PC-9 (cell line): ENCODE results near the gene RAD52. TPM values are rescaled to one million over a fixed set of nuclear protein-coding genes. Genes with fewer than 3 reads are reported as not detected.
"Not testable (repeated sequence)": the region's sequence is repeated elsewhere in the genome, so short reads cannot be mapped to it uniquely, and the experiment has no call there.

Source experiments
- BruUV-seq: library from RNA; stranded (reverse); fragments of 400-500 nt; replicated peaks from 2 replicates; lab custom pipeline; 2021; lab: Mats Ljungman, UMichigan
- CTCF ChIA-PET: fragments of 300-600 bp; sonication (Branson Sonifier 250); formaldehyde crosslinking; loops from one replicate; lab custom pipeline; 2022; ENCODE audit warnings: antibody characterized with exemption; lab: Charles Lee
- POLR2A ChIA-PET: fragments of 300-600 bp; sonication (Branson Sonifier 250); formaldehyde crosslinking; loops from one replicate; lab custom pipeline; 2022; ENCODE audit warnings: antibody characterized with exemption; ENCODE audit not compliant: unreplicated experiment; lab: Charles Lee
- DNase-seq, 2 experiments: peaks; one replicate each; pipeline versions ENCODE4 v3.0.0 to v3.0.0-alpha.2; 2015 to 2022; ENCODE audit warnings: mixed read lengths in 1 of 2
- H2AFZ ChIP-seq: fragments of 200-600 bp; sonication (generic); 2 replicates; pipeline ENCODE4 v1.8.1; 2017; ENCODE audit warnings: antibody characterized with exemption
- H3F3A ChIP-seq: fragments of 200-600 bp; sonication (generic); 2 replicates; pipeline ENCODE4 v1.8.1; 2017; ENCODE audit warnings: antibody characterized with exemption, mild to moderate bottlenecking, low read depth; ENCODE audit not compliant: insufficient read depth
- H3K27ac ChIP-seq: fragments of 200-600 bp; sonication (generic); 2 replicates; pipeline ENCODE4 v1.6.1; 2016; ENCODE audit warnings: mixed run types
- H3K27me3 ChIP-seq: fragments of 200-600 bp; sonication (generic); 2 replicates; pipeline ENCODE4 v1.6.1; 2016; ENCODE audit warnings: low read depth, mixed run types; ENCODE audit not compliant: insufficient read depth
- H3K36me3 ChIP-seq: fragments of 200-600 bp; sonication (generic); 2 replicates; pipeline ENCODE4 v1.6.1; 2016; ENCODE audit warnings: low read depth, mixed run types
- H3K4me1 ChIP-seq: fragments of 200-600 bp; sonication (generic); replicated peaks from 2 replicates; pipeline ENCODE4 v1.6.1; 2016; ENCODE audit warnings: mixed run types; ENCODE audit not compliant: insufficient read depth
- H3K4me2 ChIP-seq: fragments of 200-600 bp; sonication (generic); 2 replicates; pipeline ENCODE4 v1.6.1; 2017; ENCODE audit warnings: mixed run types
- H3K4me3 ChIP-seq: fragments of 200-600 bp; sonication (generic); 2 replicates; pipeline ENCODE4 v1.6.1; 2016; ENCODE audit warnings: mixed run types
- H3K79me2 ChIP-seq: fragments of 200-600 bp; sonication (generic); 2 replicates; pipeline ENCODE4 v1.6.1; 2017; ENCODE audit warnings: low read depth, mixed run types
- H3K9me2 ChIP-seq: fragments of 200-600 bp; sonication (generic); 2 replicates; pipeline ENCODE4 v1.8.1; 2017; ENCODE audit warnings: mild to moderate bottlenecking; ENCODE audit not compliant: insufficient read depth
- H3K9me3 ChIP-seq: fragments of 200-600 bp; sonication (generic); 2 replicates; pipeline ENCODE4 v1.8.1; 2016; ENCODE audit warnings: low read depth; ENCODE audit not compliant: insufficient read depth
- H4K20me1 ChIP-seq: fragments of 200-600 bp; sonication (generic); 2 replicates; pipeline ENCODE4 v1.8.1; 2017; ENCODE audit not compliant: insufficient read depth
- CTCF ChIP-seq: fragments of 200-600 bp; sonication (generic); conservative IDR thresholded peaks from 2 replicates; pipeline ENCODE4 v1.6.1; 2017; ENCODE audit warnings: mixed run types, antibody characterized with exemption, mild to moderate bottlenecking, moderate library complexity
- EZH2 ChIP-seq: fragments of 200-600 bp; sonication (generic); IDR thresholded peaks from 2 replicates; pipeline ENCODE4 v1.8.0; 2017; ENCODE audit warnings: antibody characterized with exemption, low read depth
- intact Hi-C: fragments of 100-400 bp; cut with micrococcal nuclease; formaldehyde crosslinking; loops from one replicate; pipeline ENCODE4 v1.10.0; 2022; ENCODE audit not compliant: unreplicated experiment
- total RNA-seq: library from RNA; stranded (reverse); gene quantifications from 2 replicates; pipeline ENCODE4 v1.2.3, GENCODE V29; 2021

Gene RAD52
- total RNA-seq, 1 experiment from 2014 or later: 25.0 TPM

GRCh38 chr12:943051-943450, 6.4 kb downstream of the RAD52 start:
- Histone ChIP-seq H2AFZ (no peak overlapping the region), H3K27ac (no peak overlapping the region), H3K4me3 (no peak overlapping the region), H3K4me1 (peaks cover 4% of the 10 kb centered on the region), H3K9me2 (no peaks in the 10 kb centered on the region), H3K9me3 (no peaks in the 10 kb centered on the region), H3K4me2 (no peak overlapping the region), H3K27me3 (no peaks in the 10 kb centered on the region), H3F3A (peaks cover 7% of the 10 kb centered on the region; the same call in 1 of the 2 replicates), H3K79me2 (peaks cover 79% of the 10 kb centered on the region), H3K36me3 (peaks cover 14% of the 10 kb centered on the region; the same call in 1 of the 2 replicates), H4K20me1 (no peaks in the 10 kb centered on the region; the same call in 1 of the 2 replicates)
- TF ChIP-seq CTCF: no peak
- TF ChIP-seq EZH2: no peak
- CTCF ChIA-PET: interaction anchor here (0.6 kb wide), 1 partner anchor 49 kb away, joined by 3 read pairs; no protein-coding TSS in a partner anchor
- intact Hi-C loops: no loop called here
- no peak for DNase-seq
- BruUV-seq: no TSS peak
- POLR2A ChIA-PET: no interaction called here

- Histone ChIP-seq H3K27ac (no peak overlapping the region), H3K9me2 (no peaks in the 10 kb centered on the region), H2AFZ (no peak overlapping the region), H3F3A (peaks cover 6% of the 10 kb centered on the region; the same call in 1 of the 2 replicates), H3K9me3 (no peaks in the 10 kb centered on the region), H3K27me3 (no peaks in the 10 kb centered on the region), H3K4me3 (no peak overlapping the region), H3K4me2 (no peak overlapping the region), H3K79me2 (peaks cover 40% of the 10 kb centered on the region), H3K36me3 (peaks cover 14% of the 10 kb centered on the region; the same call in 1 of the 2 replicates), H3K4me1 (no peaks in the 10 kb centered on the region), H4K20me1 (no peaks in the 10 kb centered on the region)
- ChIA-PET POLR2A (no interaction called here), CTCF (interaction anchor here (0.7 kb wide), 1 partner anchor 633 kb away, joined by 6 read pairs; no protein-coding TSS in a partner anchor)
- TF ChIP-seq EZH2 (no peak), CTCF (no peak)
- DNase-seq: no peak
- intact Hi-C loops: no loop called here
- BruUV-seq: no TSS peak
Observed at GRCh38 chr12:938810-939209, 10.7 kb downstream of the RAD52 start.

- no peak overlapping the region for H2AFZ ChIP-seq
- no peaks in the 10 kb centered on the region for H3K27me3 ChIP-seq
- peaks cover 7% of the 10 kb centered on the region for H3K36me3 ChIP-seq
- intact Hi-C loops: no loop called here
- DNase-seq: no peak
- TF ChIP-seq EZH2: no peak
- no peak for TF ChIP-seq CTCF
- H3F3A ChIP-seq: 0 out of 2 replicates have a peak, but pooled peaks cover 5% of the 10 kb centered on the region
- no peaks in the 10 kb centered on the region for H3K4me1 ChIP-seq
- peaks cover 23% of the 10 kb centered on the region for H3K79me2 ChIP-seq
- no peak overlapping the region for H3K27ac ChIP-seq
- ChIA-PET CTCF (no interaction called here), POLR2A (no interaction called here)
- H3K9me3 ChIP-seq: no peaks in the 10 kb centered on the region
- H3K9me2 ChIP-seq: no peaks in the 10 kb centered on the region
- 0 out of 2 replicates have a peak, but pooled peaks cover 7% of the 10 kb centered on the region for H4K20me1 ChIP-seq
- BruUV-seq: no TSS peak
- H3K4me2 ChIP-seq: no peak overlapping the region
- no peak overlapping the region for H3K4me3 ChIP-seq
Observed at GRCh38 chr12:936377-937345, 12.8 kb downstream of the RAD52 start.

- peak in 1 of 2 experiments; percentile 5 for DNase-seq
- Histone ChIP-seq H3K79me2 (peaks cover 22% of the 10 kb centered on the region; the same call in 1 of the 2 replicates), H3K36me3 (peaks cover 14% of the 10 kb centered on the region)
- H3K4me1 ChIP-seq, POLR2A ChIA-PET, H2AFZ ChIP-seq, BruUV-seq, H3K4me2 ChIP-seq, H3K27me3 ChIP-seq, H3K27ac ChIP-seq, intact Hi-C loops, H3F3A ChIP-seq, H3K9me2 ChIP-seq, CTCF ChIA-PET, H3K9me3 ChIP-seq, H4K20me1 ChIP-seq, H3K4me3 ChIP-seq: not testable (repeated sequence)
Observed at GRCh38 chr12:935891-936290, 13.6 kb downstream of the RAD52 start.
